Measurements from ENCODE around the gene CCM2. TPM values are rescaled to one million over a fixed set of nuclear protein-coding genes. Genes with fewer than 3 reads are reported as not detected.

The CCM2 gene
- total RNA-seq, 2 experiments from 2014 or later: 99.6 to 99.9 TPM

GRCh38 chr7:45087301-45088145 lies 87.5 kb downstream of the CCM2 start:
- Mint-ChIP-seq H3K9me3 (ENCODE audit: insufficient read depth) (no peaks in the 10 kb centered on the region), H3K27ac (no peak overlapping the region), H3K36me3 (ENCODE audit: low read depth) (no peaks in the 10 kb centered on the region), H3K4me1 (ENCODE audit: low read depth) (peaks cover 9% of the 10 kb centered on the region), H3K27me3 (ENCODE audit: low read depth) (peaks cover 17% of the 10 kb centered on the region), H3K4me3 (peak overlapping the region; percentile 22)
- DNase-seq (no peak), ATAC-seq (no peak)
- ChIA-PET CTCF (interaction anchor here (0.7 to 1.8 kb wide), 4 partner anchors 14 to 114 kb away, joined by 3 to 7 read pairs (median 3); no protein-coding TSS in a partner anchor), POLR2A (interaction anchor here (1.6 kb wide), 1 partner anchor 23 kb away, joined by 4 read pairs; no protein-coding TSS in a partner anchor)

DNA sequence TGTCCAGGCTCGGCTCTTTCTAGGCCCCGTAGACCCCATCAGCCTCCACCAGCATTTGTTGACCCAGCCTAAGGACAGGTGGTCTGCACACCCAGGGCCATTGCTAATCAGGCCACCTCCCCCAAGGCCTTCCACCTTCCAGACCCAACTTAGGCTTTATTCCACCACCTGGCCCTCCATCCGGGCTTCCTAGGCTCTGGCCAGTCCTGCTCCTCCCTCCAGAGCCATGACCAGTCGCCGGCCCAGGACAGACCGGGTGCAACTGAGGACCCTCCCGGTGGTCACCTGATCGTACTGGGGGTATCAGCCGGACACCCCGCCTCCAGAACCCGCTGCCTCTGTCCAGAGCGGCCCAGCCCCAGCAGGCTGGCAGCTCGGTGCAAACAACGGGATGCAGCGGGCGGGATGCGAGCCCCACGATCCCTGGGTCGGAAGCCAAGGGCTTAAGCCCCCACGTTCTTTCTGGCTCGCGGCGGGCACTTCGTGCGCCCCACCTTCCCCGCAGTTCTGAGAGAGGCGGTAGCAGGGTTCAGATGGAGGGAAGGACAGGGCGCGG lies 88.2 kb downstream of the CCM2 start:
- CTCF ChIA-PET: no interaction called here
- no peak for ATAC-seq
- H3K36me3 Mint-ChIP-seq (ENCODE audit: low read depth): no peaks in the 10 kb centered on the region

DNA sequence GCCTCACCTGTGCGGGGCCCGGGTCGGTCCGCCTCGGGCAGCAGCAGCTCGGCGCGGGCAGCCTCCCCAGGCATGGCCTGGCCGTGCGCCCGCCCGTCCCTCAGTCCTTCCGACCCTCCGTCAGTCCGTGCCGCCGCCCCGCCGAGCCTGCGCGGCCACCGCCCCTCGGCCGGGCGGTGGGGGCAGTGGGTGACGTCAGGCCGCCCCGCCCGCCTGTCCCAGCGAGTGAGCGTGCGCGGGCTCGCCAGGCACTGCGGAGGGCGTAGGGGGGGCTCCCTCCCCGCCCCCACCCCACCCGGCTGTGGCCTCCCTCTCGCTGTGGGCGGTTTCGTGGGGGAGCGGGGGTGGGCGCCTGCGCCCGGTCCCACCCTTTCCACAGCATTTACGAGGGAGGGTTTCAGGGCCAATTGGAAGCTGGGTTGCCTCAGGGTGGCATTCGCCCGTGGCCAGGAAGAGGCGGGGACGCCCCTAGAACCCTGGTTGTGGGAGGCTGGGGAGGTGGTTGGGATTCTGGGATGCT lies 88.9 kb downstream of the CCM2 start, which contains the start of gene NACAD:
NACAD (minus strand) TSS at position 149 of the 520 bp plus-strand sequence; CDS start at position 74, 75 bp downstream.
- peaks cover 9% of the 10 kb centered on the region for H3K4me1 Mint-ChIP-seq (ENCODE audit: low read depth)
- no peaks in the 10 kb centered on the region for H3K9me3 Mint-ChIP-seq (ENCODE audit: insufficient read depth)
- DNase-seq (no peak), ATAC-seq (peak; percentile 57)
- ChIA-PET CTCF (interaction anchor here (0.7 to 1.1 kb wide), 2 partner anchors 17 to 232 kb away, joined by 3 read pairs; no protein-coding TSS in a partner anchor), POLR2A (interaction anchor here (0.6 to 1.3 kb wide), 2 partner anchors 23 to 732 kb away, joined by 3 to 6 read pairs; partner anchors contain the start of gene TBRG4)
- no peak within 1 kb of the TSS for H3K27ac Mint-ChIP-seq
- H3K36me3 Mint-ChIP-seq (ENCODE audit: low read depth): no peaks in the 10 kb centered on the region
- peaks cover 24% of the 10 kb centered on the region for H3K27me3 Mint-ChIP-seq (ENCODE audit: low read depth)
- H3K4me3 Mint-ChIP-seq: peak within 1 kb of the TSS; percentile 68

More for the DNA sequence above, 88.2 kb downstream of the CCM2 start:
- peaks cover 21% of the 10 kb centered on the region for H3K27me3 Mint-ChIP-seq (ENCODE audit: low read depth)
- H3K9me3 Mint-ChIP-seq (ENCODE audit: insufficient read depth): no peaks in the 10 kb centered on the region
- H3K4me1 Mint-ChIP-seq (ENCODE audit: low read depth): peaks cover 9% of the 10 kb centered on the region
- POLR2A ChIA-PET: interaction anchor here (1.6 kb wide), 1 partner anchor 22 kb away, joined by 4 read pairs; no protein-coding TSS in a partner anchor
- DNase-seq: no peak
- peak overlapping the region; percentile 36 for H3K4me3 Mint-ChIP-seq
- no peak overlapping the region for H3K27ac Mint-ChIP-seq

GRCh38 chr7:45089341-45089891 lies 89.4 kb downstream of the CCM2 start:
- peak; percentile 75 for DNase-seq
- POLR2A ChIA-PET: interaction anchor here (0.6 to 1.3 kb wide), 2 partner anchors 22 to 733 kb away, joined by 3 to 6 read pairs; partner anchors contain the start of gene TBRG4
- H3K4me3 Mint-ChIP-seq: peak overlapping the region; percentile 68
- H3K9me3 Mint-ChIP-seq (ENCODE audit: insufficient read depth): no peaks in the 10 kb centered on the region
- peaks cover 24% of the 10 kb centered on the region for H3K27me3 Mint-ChIP-seq (ENCODE audit: low read depth)
- no peaks in the 10 kb centered on the region for H3K36me3 Mint-ChIP-seq (ENCODE audit: low read depth)
- CTCF ChIA-PET: interaction anchor here (0.7 to 1.1 kb wide), 3 partner anchors 18 to 232 kb away, joined by 3 to 4 read pairs (median 3); no protein-coding TSS in a partner anchor
- ATAC-seq: peak; percentile 51
- H3K4me1 Mint-ChIP-seq (ENCODE audit: low read depth): peaks cover 9% of the 10 kb centered on the region
- no peak overlapping the region for H3K27ac Mint-ChIP-seq

- H3K4me3 Mint-ChIP-seq: no peak overlapping the region
- H3K36me3 Mint-ChIP-seq (ENCODE audit: low read depth): no peaks in the 10 kb centered on the region
- ATAC-seq (no peak), DNase-seq (no peak)
- peaks cover 9% of the 10 kb centered on the region for H3K4me1 Mint-ChIP-seq (ENCODE audit: low read depth)
- H3K9me3 Mint-ChIP-seq (ENCODE audit: insufficient read depth): no peaks in the 10 kb centered on the region
- no peak overlapping the region for H3K27ac Mint-ChIP-seq
- POLR2A ChIA-PET: interaction anchor here (0.6 kb wide), 1 partner anchor 12 kb away, joined by 3 read pairs; no protein-coding TSS in a partner anchor
- CTCF ChIA-PET: interaction anchor here (1.0 to 1.9 kb wide), 3 partner anchors 23 to 119 kb away, joined by 3 to 6 read pairs (median 3); no protein-coding TSS in a partner anchor
- H3K27me3 Mint-ChIP-seq (ENCODE audit: low read depth): peaks cover 24% of the 10 kb centered on the region
Observed at GRCh38 chr7:45092100-45092930, 92.3 kb downstream of the CCM2 start.

GRCh38 chr7:45092931-45093235 lies 92.9 kb downstream of the CCM2 start:
- ATAC-seq (no peak), DNase-seq (no peak)
- CTCF ChIA-PET: interaction anchor here (1.0 to 1.9 kb wide), 3 partner anchors 22 to 119 kb away, joined by 3 to 6 read pairs (median 3); no protein-coding TSS in a partner anchor
- peaks cover 9% of the 10 kb centered on the region for H3K4me1 Mint-ChIP-seq (ENCODE audit: low read depth)
- POLR2A ChIA-PET: interaction anchor here (0.6 kb wide), 1 partner anchor 12 kb away, joined by 3 read pairs; no protein-coding TSS in a partner anchor
- H3K4me3 Mint-ChIP-seq: no peak overlapping the region
- no peaks in the 10 kb centered on the region for H3K9me3 Mint-ChIP-seq (ENCODE audit: insufficient read depth)
- no peak overlapping the region for H3K27ac Mint-ChIP-seq
- H3K36me3 Mint-ChIP-seq (ENCODE audit: low read depth): no peaks in the 10 kb centered on the region
- peaks cover 24% of the 10 kb centered on the region for H3K27me3 Mint-ChIP-seq (ENCODE audit: low read depth)

DNA sequence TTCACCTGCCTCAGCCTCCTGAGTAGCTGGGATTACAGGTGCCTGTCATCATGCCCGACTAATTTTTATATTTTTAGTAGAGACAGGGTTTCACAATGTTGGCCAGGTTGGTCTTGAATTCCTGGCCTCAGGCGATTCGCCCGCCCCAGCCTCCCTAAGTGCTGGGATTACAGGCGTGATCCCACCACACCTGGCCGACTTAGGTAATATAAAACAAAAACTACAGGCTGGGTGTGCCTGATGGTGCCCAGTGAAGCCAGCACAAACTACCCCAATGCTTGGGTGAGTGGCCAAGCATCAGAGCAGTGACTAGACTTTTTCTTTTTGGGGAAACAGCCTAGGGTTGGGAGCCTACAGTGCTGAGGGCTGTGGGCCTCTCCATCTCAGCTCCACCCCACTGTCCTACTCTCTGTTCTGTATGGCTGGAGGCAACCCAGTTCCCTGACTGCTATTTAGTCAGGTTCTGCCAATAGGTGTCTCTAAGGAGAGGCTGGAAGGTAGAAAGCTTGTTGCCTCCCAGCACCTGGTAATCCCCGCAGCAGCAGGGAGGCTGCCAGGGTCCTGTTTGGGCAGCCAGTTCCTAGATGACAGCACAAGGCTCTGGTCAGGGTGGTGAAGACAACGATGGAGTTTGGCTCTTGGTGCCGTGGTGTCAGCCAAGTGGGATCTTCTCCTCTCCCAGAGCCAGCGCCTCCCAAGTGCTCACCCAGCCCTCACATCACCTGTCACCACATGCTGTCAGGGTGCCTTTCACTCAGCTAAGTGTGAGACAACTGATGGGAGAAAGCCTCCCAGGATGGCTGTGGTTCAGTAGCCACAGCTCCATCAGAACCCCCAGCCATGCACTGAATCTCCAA lies 99.2 kb downstream of the CCM2 start:
- Mint-ChIP-seq H3K27me3 (ENCODE audit: low read depth) (no peaks in the 10 kb centered on the region), H3K36me3 (ENCODE audit: low read depth) (peaks cover 32% of the 10 kb centered on the region), H3K4me3 (no peak overlapping the region), H3K9me3 (ENCODE audit: insufficient read depth) (no peaks in the 10 kb centered on the region), H3K4me1 (ENCODE audit: low read depth) (peaks cover 1% of the 10 kb centered on the region), H3K27ac (no peak overlapping the region)
- CTCF ChIA-PET: no interaction called here
- DNase-seq: no peak
- ATAC-seq: no peak
- POLR2A ChIA-PET: interaction anchor here (0.6 to 1.6 kb wide), 4 partner anchors 13 to 525 kb away, joined by 3 to 6 read pairs (median 4); no protein-coding TSS in a partner anchor

DNA sequence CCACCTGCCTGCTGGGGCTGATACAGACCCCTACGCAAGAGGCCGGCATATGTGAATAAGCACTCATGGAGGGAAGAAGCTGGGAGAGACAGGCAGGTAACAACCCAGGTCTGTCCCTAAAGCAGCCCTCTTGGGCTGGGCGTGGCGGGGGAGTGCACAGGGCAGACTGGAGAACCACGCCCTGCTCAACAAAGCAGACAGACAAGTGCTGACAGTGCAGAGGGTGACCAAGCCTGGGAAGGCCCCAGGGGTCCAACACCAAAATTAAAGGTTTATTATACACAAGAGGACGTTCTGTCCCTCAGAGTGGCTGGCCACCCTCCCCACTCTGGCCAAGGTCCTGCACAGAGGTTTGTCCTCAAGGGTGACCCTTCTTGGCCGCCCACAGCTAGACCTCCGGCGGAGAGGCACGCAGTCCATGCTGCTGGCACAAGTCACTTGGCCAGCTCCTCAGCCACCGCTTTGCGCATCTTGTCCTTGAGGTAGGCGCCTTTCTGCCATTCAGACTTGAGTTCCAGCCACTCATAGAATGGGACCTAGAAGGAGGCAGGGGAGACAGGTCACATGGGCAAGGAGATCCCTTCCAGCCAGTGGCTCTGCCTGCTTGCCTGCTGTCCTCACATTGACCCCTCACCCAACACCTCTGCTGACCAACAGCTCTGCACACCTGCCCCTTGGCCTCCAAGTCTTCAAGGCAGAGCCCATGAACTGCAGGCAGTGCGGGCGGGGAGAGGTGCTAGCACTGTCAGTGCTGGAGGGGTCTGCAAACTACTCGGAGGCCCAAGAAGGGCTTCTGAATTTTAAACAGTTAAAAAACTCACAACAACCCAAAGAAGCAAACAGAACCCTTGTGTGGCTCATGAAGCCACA lies 100.1 kb downstream of the CCM2 start:
- H3K4me3 Mint-ChIP-seq: no peak overlapping the region
- ATAC-seq (no peak), DNase-seq (no peak)
- no peak overlapping the region for H3K27ac Mint-ChIP-seq
- H3K36me3 Mint-ChIP-seq (ENCODE audit: low read depth): peaks cover 37% of the 10 kb centered on the region
- no peaks in the 10 kb centered on the region for H3K9me3 Mint-ChIP-seq (ENCODE audit: insufficient read depth)
- peaks cover 1% of the 10 kb centered on the region for H3K4me1 Mint-ChIP-seq (ENCODE audit: low read depth)
- no peaks in the 10 kb centered on the region for H3K27me3 Mint-ChIP-seq (ENCODE audit: low read depth)
- ChIA-PET CTCF (no interaction called here), POLR2A (interaction anchor here (0.7 to 1.6 kb wide), 5 partner anchors 10 to 525 kb away, joined by 3 to 6 read pairs (median 3); no protein-coding TSS in a partner anchor)

DNA sequence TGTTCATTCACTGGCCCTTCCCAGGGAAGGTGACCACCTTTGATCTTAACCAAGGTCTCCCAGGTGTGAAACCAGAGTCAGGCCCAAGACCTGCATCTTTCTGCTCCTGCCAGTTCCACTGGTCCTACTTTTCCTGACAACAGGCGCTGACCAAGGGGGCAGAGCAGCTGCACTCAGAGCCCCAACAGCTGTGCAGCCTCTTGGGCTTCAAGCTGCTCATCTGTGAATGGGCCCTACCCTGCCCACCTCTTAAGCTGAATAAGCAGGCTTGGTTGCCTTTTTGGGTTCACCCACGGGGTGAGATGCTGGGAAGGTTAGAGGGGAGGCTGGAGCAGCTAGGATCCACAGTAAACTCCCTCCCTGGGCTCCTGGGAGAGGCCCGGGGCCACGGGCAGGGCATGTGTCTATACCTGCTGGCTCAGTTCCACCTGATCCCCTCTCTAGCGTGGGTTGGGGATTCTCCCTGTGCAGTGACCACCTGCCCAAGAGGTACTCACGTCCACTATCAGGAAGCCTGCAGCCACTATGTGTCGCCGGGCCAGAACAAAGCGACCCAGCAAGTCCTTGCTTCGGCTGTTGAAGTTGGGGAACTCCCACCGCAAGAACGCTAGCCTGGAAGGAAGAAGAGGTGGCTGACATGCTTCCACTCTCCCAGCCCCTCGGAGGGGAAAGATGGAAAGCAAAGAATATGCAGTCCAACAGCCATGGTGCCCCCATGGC lies 100.9 kb downstream of the CCM2 start:
- DNase-seq: no peak
- Mint-ChIP-seq H3K27me3 (ENCODE audit: low read depth) (no peaks in the 10 kb centered on the region), H3K4me1 (ENCODE audit: low read depth) (peaks cover 1% of the 10 kb centered on the region), H3K27ac (no peak overlapping the region), H3K36me3 (ENCODE audit: low read depth) (peaks cover 45% of the 10 kb centered on the region), H3K9me3 (ENCODE audit: insufficient read depth) (no peaks in the 10 kb centered on the region), H3K4me3 (no peak overlapping the region)
- ATAC-seq: no peak
- ChIA-PET POLR2A (interaction anchor here (0.9 to 1.2 kb wide), 2 partner anchors 10 to 31 kb away, joined by 3 read pairs; no protein-coding TSS in a partner anchor), CTCF (interaction anchor here (0.6 kb wide), 1 partner anchor 13 kb away, joined by 3 read pairs; no protein-coding TSS in a partner anchor)

Data from activated CD8-positive, alpha-beta T cell treated with anti-CD3 and anti-CD28 coated beads, Interleukin-2, amount 10 ng/mL, durations not matched to agents 7 days and 5 days (primary cell).